ENCODE data around the gene ASXL2.

- no peak for TF ChIP-seq CTCF (IDR thresholded peaks at IDR 0.05; ENCODE audit: insufficient read depth, low read depth, low read length)
- TF ChIP-seq EZH2 (IDR thresholded peaks at IDR 0.05; ENCODE audit: insufficient read depth, low read length) = no peak
These were observed 55.8 kb downstream of the ASXL2 start for GRCh38 chr2:25822190-25823117.

Data from astrocyte (in vitro differentiated cells and primary cell).